GM12878 (cell line): ENCODE results near the gene MAP4K4. TPM values are rescaled to one million over a fixed set of nuclear protein-coding genes. Genes with fewer than 3 reads are reported as not detected.

Experiments used
- BACH1 ChIP-seq: fragments of 450-650 bp; IDR thresholded peaks from 2 replicates; pipeline ENCODE4 v1.6.1; 2017; ENCODE audit warnings: mild to moderate bottlenecking, borderline replicate concordance
- BCL11A ChIP-seq: IDR thresholded peaks from 2 replicates; pipeline ENCODE4 v1.6.1; 2011; ENCODE audit warnings: low read depth, low read length
- BRCA1 ChIP-seq: IDR thresholded peaks from 2 replicates; pipeline ENCODE4 v1.6.1; 2011; ENCODE audit warnings: low read depth, low read length, improper control_type of control experiment
- DPF2 ChIP-seq: fragments of 450-650 bp; IDR thresholded peaks from 2 replicates; pipeline ENCODE4 v1.6.1; 2017; ENCODE audit warnings: mild to moderate bottlenecking
- FOXK2 ChIP-seq: fragments of 450-650 bp; IDR thresholded peaks from 2 replicates; pipeline ENCODE4 v1.6.1; 2017; ENCODE audit warnings: mild to moderate bottlenecking, moderate library complexity
- HCFC1 ChIP-seq: fragments of 150-350 bp; IDR thresholded peaks from 2 replicates; pipeline ENCODE4 v1.6.1; 2014; ENCODE audit warnings: low read length
- IRF4 ChIP-seq: IDR thresholded peaks from 2 replicates; pipeline ENCODE4 v1.6.1; 2011; ENCODE audit warnings: low read depth, low read length
- KAT2A ChIP-seq: conservative IDR thresholded peaks from 2 replicates; pipeline ENCODE4 v1.6.1; 2011; ENCODE audit warnings: low read depth, low read length; ENCODE audit not compliant: control insufficient read depth
- MEF2A ChIP-seq: IDR thresholded peaks from 2 replicates; pipeline ENCODE4 v1.6.1; 2011; ENCODE audit warnings: low read depth, mild to moderate bottlenecking, low read length, moderate library complexity; ENCODE audit not compliant: insufficient read depth
- MTA2 ChIP-seq: fragments of 450-650 bp; IDR thresholded peaks from 2 replicates; pipeline ENCODE4 v1.6.1; 2016; ENCODE audit warnings: low read depth, mild to moderate bottlenecking, moderate library complexity
- MYB ChIP-seq: fragments of 150-350 bp; IDR thresholded peaks from 2 replicates; pipeline ENCODE4 v1.6.1; 2014; ENCODE audit warnings: mild to moderate bottlenecking, low read depth, low read length, borderline replicate concordance
- NBN ChIP-seq: fragments of 450-650 bp; IDR thresholded peaks from 2 replicates; pipeline ENCODE4 v1.6.1; 2016
- POU2F2 ChIP-seq: IDR thresholded peaks from 3 replicates; pipeline ENCODE4 v1.6.1; 2011; ENCODE audit warnings: low read depth, mild to moderate bottlenecking, low read length, borderline replicate concordance
- STAT1 ChIP-seq: fragments of 450-650 bp; conservative IDR thresholded peaks from 2 replicates; pipeline ENCODE4 v1.6.1; 2014; ENCODE audit warnings: antibody characterized with exemption, mild to moderate bottlenecking
- TCF12 ChIP-seq: IDR thresholded peaks from 2 replicates; pipeline ENCODE4 v1.6.1; 2011; ENCODE audit warnings: low read depth, mild to moderate bottlenecking, low read length
- polyA plus RNA-seq, 11 experiments: library from polyadenylated mRNA; depleted of rRNA in 4 of 11; unstranded in 6 of 11; stranded (reverse) in 5 of 11; fragments of >200 nt; fragmentation: Nextera tagmentation in 4 of 11; fragmentation: Illumina TruSeq in 1 of 11; extraction: Ambion mirVana in 4 of 11; extraction: Trizol in 1 of 11; gene quantifications; 1 replicate in 1 of 11; 2 replicates in 10 of 11; pipeline versions ENCODE4 v1.2.1 to v1.2.3, GENCODE V29; 2011 to 2016; ENCODE audit warnings: inconsistent platforms in 2 of 11, missing spikeins in 2 of 11, low read depth in 1 of 11
- total RNA-seq, 4 experiments: library from RNA; depleted of rRNA in 3 of 4; stranded (reverse); fragments of >200 nt in 3 of 4; fragmentation: Illumina TruSeq in 1 of 4; extraction: Trizol in 1 of 4; gene quantifications; 2 replicates each; pipeline versions ENCODE4 v1.2.1 to v1.2.3, GENCODE V29; 2013 to 2021
- TF ChIP-seq, protein P1 (sequence below): fragments of 450-650 bp; formaldehyde crosslinking; IDR thresholded peaks from 2 replicates; pipeline ENCODE4 v1.5.0; 2022; ENCODE audit warnings: mild to moderate bottlenecking, missing genetic modification characterization
- TF ChIP-seq, protein P2 (sequence below): fragments of 450-650 bp; IDR thresholded peaks from 2 replicates; pipeline ENCODE4 v1.6.1; 2017; ENCODE audit warnings: mild to moderate bottlenecking, low read depth, inconsistent platforms; ENCODE audit not compliant: poor library complexity, severe bottlenecking
- TF ChIP-seq, protein P3 (sequence below): fragments of 450-650 bp; IDR thresholded peaks from 2 replicates; pipeline ENCODE4 v1.6.1; 2017; ENCODE audit warnings: borderline replicate concordance
- TF ChIP-seq, protein P4 (sequence below): fragments of 450-650 bp; IDR thresholded peaks from 2 replicates; pipeline ENCODE4 v1.6.1; 2016; ENCODE audit warnings: mild to moderate bottlenecking, moderate library complexity, borderline replicate concordance
- TF ChIP-seq, protein P5 (sequence below): fragments of 450-650 bp; IDR thresholded peaks from 2 replicates; pipeline ENCODE4 v1.6.1; 2014; ENCODE audit warnings: mild to moderate bottlenecking

MAP4K4 gene
- total and polyA plus RNA-seq, 10 of the 15 experiments (the other 5 are each of a cell fraction or from before 2014, with no cell fraction given) = 1.9 to 50.4 (median 9.7) TPM

DNA sequence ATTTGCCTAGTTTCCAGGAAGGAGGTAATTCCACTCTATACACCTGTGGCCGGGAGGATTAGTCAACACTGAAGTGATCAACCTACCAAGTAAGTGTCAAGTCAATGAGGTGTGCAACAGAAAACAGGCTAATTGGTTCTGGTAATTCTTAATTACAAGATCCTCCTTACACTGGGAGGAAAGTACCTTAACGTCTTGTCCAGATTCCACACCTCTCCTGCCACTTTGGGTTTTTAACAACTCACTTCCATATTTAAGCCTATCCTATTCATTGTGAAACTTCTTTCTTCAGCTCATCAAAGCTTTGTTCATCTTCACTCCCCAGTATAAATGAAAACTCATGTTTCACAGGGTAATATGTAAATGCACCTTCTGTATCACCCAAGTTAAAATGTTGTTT lies 22.0 kb upstream of the MAP4K4 start (continued):
- TF ChIP-seq DPF2 (peak; percentile 99), HCFC1 (no peak), MYB (peak; percentile 92), IRF4 (no peak), POU2F2 (peak; percentile 56; the same call in 1 of the 3 replicates), MEF2A (0 out of 2 replicates have a peak, but pooled peaks have one; percentile 35), STAT1 (no peak), TCF12 (no peak), NBN (peak; percentile 79; the same call in 1 of the 2 replicates), BRCA1 (no peak), BACH1 (peak; percentile 93), KAT2A (no peak), BCL11A (peak; percentile 97), FOXK2 (no peak), MTA2 (peak; percentile 100)
- TF ChIP-seq, protein P1, sequence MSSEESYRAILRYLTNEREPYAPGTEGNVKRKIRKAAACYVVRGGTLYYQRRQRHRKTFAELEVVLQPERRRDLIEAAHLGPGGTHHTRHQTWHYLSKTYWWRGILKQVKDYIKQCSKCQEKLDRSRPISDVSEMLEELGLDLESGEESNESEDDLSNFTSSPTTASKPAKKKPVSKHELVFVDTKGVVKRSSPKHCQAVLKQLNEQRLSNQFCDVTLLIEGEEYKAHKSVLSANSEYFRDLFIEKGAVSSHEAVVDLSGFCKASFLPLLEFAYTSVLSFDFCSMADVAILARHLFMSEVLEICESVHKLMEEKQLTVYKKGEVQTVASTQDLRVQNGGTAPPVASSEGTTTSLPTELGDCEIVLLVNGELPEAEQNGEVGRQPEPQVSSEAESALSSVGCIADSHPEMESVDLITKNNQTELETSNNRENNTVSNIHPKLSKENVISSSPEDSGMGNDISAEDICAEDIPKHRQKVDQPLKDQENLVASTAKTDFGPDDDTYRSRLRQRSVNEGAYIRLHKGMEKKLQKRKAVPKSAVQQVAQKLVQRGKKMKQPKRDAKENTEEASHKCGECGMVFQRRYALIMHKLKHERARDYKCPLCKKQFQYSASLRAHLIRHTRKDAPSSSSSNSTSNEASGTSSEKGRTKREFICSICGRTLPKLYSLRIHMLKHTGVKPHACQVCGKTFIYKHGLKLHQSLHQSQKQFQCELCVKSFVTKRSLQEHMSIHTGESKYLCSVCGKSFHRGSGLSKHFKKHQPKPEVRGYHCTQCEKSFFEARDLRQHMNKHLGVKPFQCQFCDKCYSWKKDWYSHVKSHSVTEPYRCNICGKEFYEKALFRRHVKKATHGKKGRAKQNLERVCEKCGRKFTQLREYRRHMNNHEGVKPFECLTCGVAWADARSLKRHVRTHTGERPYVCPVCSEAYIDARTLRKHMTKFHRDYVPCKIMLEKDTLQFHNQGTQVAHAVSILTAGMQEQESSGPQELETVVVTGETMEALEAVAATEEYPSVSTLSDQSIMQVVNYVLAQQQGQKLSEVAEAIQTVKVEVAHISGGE = no peak
- TF ChIP-seq, protein P2, sequence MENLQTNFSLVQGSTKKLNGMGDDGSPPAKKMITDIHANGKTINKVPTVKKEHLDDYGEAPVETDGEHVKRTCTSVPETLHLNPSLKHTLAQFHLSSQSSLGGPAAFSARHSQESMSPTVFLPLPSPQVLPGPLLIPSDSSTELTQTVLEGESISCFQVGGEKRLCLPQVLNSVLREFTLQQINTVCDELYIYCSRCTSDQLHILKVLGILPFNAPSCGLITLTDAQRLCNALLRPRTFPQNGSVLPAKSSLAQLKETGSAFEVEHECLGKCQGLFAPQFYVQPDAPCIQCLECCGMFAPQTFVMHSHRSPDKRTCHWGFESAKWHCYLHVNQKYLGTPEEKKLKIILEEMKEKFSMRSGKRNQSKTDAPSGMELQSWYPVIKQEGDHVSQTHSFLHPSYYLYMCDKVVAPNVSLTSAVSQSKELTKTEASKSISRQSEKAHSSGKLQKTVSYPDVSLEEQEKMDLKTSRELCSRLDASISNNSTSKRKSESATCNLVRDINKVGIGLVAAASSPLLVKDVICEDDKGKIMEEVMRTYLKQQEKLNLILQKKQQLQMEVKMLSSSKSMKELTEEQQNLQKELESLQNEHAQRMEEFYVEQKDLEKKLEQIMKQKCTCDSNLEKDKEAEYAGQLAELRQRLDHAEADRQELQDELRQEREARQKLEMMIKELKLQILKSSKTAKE = peak; percentile 91
- TF ChIP-seq, protein P3, sequence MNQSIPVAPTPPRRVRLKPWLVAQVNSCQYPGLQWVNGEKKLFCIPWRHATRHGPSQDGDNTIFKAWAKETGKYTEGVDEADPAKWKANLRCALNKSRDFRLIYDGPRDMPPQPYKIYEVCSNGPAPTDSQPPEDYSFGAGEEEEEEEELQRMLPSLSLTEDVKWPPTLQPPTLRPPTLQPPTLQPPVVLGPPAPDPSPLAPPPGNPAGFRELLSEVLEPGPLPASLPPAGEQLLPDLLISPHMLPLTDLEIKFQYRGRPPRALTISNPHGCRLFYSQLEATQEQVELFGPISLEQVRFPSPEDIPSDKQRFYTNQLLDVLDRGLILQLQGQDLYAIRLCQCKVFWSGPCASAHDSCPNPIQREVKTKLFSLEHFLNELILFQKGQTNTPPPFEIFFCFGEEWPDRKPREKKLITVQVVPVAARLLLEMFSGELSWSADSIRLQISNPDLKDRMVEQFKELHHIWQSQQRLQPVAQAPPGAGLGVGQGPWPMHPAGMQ = no peak
- TF ChIP-seq, protein P4, sequence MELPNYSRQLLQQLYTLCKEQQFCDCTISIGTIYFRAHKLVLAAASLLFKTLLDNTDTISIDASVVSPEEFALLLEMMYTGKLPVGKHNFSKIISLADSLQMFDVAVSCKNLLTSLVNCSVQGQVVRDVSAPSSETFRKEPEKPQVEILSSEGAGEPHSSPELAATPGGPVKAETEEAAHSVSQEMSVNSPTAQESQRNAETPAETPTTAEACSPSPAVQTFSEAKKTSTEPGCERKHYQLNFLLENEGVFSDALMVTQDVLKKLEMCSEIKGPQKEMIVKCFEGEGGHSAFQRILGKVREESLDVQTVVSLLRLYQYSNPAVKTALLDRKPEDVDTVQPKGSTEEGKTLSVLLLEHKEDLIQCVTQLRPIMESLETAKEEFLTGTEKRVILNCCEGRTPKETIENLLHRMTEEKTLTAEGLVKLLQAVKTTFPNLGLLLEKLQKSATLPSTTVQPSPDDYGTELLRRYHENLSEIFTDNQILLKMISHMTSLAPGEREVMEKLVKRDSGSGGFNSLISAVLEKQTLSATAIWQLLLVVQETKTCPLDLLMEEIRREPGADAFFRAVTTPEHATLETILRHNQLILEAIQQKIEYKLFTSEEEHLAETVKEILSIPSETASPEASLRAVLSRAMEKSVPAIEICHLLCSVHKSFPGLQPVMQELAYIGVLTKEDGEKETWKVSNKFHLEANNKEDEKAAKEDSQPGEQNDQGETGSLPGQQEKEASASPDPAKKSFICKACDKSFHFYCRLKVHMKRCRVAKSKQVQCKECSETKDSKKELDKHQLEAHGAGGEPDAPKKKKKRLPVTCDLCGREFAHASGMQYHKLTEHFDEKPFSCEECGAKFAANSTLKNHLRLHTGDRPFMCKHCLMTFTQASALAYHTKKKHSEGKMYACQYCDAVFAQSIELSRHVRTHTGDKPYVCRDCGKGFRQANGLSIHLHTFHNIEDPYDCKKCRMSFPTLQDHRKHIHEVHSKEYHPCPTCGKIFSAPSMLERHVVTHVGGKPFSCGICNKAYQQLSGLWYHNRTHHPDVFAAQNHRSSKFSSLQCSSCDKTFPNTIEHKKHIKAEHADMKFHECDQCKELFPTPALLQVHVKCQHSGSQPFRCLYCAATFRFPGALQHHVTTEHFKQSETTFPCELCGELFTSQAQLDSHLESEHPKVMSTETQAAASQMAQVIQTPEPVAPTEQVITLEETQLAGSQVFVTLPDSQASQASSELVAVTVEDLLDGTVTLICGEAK = no peak
- TF ChIP-seq, protein P5, sequence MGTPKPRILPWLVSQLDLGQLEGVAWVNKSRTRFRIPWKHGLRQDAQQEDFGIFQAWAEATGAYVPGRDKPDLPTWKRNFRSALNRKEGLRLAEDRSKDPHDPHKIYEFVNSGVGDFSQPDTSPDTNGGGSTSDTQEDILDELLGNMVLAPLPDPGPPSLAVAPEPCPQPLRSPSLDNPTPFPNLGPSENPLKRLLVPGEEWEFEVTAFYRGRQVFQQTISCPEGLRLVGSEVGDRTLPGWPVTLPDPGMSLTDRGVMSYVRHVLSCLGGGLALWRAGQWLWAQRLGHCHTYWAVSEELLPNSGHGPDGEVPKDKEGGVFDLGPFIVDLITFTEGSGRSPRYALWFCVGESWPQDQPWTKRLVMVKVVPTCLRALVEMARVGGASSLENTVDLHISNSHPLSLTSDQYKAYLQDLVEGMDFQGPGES = no peak
